ENCODE data around the gene HDLBP.

DNA sequence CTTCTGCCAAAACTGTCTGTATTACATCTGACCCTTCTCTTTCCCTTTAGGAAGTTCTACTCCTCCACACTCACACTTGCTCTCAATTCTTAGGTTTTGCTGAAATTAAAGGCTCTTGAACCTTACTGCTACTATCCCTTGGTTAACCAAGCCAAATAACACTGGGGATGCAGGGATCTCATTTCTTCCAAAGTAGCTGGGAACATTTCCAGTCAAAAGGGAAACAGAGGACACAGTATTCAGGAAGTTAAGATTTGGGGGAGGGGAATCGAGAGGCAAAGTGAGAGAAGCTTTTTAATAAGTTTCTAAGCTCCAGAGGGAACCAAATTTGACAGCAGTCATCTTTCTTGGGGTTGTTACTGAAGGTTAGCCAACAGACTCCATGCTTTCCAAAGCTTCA is 6.4 kb upstream of the HDLBP start:
- no peak for TF ChIP-seq GATA2 (IDR thresholded peaks at IDR 0.05; ENCODE audit: low read depth, low read length)
- no peak for TF ChIP-seq GATA3 (IDR thresholded peaks at IDR 0.05; ENCODE audit: low read depth, low read length)

Data from SH-SY5Y (cell line).